Measurements from ENCODE around the gene FGD6.
"Not testable (repeated sequence)": the region's sequence is repeated elsewhere in the genome, so short reads cannot be mapped to it uniquely, and the experiment has no call there.

The FGD6 gene

DNA sequence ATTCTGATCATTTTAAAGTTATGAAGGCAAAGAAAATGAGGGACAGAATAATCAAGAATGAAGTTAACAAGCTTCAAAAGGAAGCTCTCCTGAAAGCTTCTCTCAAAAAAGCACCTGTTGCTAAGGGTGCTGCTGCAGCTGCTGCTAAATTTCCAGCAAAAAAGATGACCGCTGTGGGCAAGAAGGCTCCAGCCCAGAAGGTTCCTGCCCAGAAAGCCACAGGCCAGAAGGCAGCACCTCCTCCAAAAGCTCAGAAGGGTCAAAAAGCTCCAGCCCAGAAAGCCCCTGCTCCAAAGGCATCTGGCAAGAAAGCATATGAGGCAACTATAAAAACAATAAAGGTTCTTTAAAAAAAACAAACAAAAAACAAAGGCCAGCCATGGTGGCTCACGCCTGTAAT is 91.2 kb downstream of the FGD6 start:
- no peak for DNase-seq (ENCODE audit: low read depth)

DNA sequence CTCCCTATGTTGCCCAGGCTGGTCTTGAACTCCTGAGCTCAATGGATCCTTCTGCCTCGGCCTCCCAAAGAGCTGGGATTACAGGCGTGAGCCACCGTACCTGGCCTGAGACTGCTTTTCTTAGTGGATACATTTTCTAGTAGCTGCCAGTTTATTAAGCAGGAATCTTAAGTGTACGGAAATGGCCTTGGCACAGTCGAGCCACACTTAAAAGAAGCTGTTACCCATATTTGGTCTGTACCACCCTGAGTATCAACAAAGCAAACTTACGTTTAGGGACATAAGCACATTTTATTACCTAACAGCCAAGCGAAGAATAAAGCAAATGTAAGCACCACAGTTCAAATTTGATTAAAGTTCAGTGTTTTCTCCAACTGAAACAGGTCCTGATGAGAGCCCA is 93.2 kb downstream of the FGD6 start:
- DNase-seq (ENCODE audit: low read depth), result no peak

DNA sequence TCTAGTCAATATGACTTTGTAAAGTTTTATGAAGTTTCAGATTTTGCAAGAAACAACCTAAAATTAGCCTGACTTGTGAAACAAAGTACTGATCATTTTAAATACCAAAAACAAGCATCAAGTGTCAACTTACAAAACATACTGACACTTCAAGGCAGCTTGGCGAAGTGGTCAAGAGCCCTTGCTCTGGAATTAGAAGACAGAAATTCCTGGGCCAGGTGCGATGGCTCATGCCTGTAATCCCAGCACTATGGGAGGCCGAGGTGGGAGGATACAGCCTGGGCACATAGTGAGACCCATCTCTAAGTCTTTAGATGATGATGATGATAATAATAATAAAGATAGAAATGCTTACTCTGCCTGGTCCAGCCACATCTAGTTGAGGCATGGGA is 98.5 kb downstream of the FGD6 start:
- no peak for DNase-seq (ENCODE audit: low read depth)

DNA sequence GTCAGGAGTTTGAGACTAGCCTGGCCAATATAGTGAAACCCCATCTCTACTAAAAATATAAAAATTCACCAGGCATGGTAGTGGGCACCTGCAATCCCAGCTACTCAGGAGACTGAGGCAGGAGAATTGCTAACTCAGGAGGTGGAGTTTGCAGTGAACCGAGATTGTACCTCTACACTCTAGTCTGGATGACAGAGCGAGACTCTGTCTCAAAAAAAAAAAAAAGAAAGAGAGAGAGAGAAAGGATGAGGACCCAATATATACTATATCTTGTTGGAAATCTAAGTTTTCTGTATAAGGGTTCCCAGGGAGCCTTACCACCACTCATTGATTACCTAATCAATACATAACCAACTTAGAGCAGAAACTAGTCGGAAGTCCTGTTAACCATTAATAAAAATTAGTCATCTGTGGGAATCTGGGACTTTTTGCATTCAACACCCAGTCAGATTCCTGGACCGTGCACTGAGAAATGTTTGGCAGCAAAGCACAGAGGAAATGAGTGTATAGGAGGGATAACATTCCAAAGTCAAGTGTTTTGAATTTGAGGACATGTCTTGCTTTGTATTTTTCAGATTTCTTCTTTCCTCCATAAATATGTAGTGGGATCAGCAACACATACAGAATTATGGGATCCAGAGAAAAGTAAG is 99.0 kb downstream of the FGD6 start:
- no peak for DNase-seq (ENCODE audit: low read depth)

DNA sequence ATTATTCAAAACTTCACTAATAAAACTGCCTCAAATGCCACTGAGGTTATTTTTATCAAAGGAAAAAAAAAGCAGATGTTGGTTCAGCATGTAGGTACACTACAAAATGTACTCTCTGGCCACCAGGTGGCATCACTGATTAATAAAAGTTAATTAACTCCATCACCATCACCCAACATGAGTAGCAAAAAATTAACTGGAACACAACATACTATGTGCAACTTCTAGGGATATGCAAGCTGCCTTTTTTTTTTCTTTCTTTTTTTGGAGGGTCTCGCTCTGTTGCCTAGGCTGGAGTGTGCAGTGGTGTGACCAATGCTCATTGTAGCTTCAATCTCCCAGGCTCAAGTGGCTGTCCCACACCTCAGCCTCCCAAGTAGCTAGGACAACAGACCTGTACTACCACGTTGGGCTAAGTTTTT is 100.1 kb downstream of the FGD6 start:
- DNase-seq (ENCODE audit: low read depth), result no peak

DNA sequence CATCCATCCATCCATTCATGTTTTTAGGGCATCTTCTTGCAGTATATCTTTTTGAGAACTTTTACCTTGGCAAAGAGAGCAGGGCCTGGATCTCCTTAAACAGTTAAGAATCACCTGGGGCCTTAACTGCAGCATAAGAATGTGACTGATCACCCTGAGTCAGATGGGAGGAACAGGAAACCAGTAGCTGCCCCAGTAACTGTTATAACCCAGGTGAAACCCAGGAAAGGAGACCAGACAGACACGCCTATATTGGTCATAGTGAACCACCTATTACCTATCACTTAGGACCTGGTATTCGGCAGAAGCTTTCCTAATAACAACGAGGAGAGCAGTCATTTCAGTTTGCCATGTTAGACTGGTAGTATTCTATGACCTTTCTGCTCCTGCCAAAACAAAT is 100.5 kb downstream of the FGD6 start:
- no peak for DNase-seq (ENCODE audit: low read depth)

DNA sequence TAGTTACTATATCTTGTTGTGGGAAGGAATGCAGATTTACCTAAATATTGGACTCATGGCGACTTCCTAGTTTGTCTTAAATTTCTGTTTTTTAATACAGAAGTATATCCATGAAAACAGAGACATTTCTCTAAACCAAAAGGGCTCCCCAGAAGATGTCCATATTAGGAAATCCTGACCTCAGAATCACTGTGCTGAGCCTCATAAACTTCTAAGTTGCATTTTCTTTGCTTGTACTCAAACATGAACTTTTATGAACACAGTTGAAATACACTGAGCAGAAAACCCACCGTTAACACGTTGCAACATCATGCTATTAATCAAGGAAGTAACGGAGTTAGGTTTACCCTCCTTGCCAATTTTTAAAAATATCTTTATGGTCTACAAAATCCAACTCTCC is 100.9 kb downstream of the FGD6 start:
- no peak for DNase-seq (ENCODE audit: low read depth)

DNA sequence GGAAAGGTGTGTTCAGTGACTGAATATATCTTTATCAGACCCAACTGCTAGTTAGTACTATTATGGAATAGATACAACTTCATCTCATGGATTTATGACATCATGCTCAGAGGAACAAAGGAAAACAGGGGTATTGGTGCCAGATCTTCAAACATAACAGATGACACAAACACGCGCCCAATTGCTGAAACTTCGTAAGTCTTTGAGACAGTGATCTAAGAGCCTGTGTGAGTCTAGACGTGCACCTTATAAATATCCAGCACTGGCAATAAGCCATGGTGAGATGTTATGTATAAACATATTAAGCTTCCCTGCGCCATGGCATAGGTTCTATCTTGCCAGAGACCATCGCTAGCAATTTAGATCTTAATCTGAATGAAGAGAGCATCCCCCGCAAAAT is 101.6 kb downstream of the FGD6 start:
- DNase-seq (ENCODE audit: low read depth), result no peak

DNA sequence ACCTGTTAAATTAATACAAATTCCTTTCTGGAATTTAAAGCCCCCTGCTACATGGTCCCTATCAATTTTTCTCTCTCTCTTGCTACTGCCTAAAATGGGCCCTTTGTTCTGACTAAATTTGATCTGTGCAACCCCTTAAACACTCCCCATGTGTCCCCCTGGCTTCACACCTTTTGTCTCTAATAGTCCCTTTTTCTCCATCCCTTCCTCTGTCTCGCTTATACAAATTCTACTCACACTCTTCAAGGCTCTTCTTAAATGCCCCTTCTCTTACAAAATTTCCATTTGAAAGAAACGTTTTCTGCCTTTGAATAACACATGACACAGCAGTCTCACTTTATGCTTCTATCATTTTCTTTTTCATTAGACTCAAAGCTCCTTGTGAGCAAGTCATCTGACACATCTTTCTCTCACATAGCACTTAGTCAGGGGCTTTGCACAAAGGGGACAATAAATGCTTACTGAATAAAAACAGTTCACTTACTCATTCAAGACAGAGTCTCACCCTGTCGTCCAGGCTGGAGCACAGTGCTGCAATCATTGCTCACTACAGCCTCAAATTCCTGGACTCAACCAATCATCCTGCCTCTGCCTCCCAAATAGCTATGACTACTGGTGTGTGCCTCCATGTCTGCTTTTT is 102.4 kb downstream of the FGD6 start:
- DNase-seq (ENCODE audit: low read depth), result no peak

DNA sequence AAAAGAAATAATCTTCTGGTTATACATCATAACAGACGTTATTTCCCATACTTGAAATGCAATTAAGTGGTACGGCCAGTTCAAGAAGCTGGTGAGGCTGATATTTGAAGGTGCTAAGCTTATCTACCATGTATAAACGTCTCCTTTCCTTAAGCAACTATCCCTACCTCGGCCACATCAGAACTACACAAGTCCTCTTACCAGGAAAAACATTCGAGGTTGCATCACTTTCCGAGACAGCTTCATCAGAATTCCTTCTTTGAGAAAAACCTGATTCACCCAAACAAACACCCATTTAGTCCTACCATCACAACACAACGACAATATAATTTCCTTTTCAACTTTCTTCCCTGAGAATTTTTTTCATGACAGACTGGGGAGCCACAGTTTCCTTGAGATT is 109.9 kb downstream of the FGD6 start:
- DNase-seq (ENCODE audit: low read depth), result no peak

DNA sequence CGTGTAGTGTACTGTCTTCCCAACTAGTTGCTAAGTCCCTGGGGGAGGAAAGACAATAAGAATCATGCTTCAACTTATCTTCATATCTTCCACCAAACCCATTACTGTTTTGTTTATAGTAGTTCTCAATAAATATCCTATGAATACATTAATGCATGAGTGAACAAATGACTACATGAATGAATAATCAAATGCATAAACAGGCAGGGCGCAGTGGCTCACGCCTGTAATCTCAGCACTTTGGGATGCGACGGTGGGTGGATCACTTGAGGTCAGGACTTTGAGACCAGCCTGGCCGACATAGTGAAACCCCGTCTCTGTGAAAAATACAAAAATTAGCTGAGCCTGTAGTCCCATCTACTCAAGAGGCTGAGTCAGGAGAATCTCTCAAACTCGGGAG is 111.7 kb downstream of the FGD6 start:
- no peak for DNase-seq (ENCODE audit: low read depth)

DNA sequence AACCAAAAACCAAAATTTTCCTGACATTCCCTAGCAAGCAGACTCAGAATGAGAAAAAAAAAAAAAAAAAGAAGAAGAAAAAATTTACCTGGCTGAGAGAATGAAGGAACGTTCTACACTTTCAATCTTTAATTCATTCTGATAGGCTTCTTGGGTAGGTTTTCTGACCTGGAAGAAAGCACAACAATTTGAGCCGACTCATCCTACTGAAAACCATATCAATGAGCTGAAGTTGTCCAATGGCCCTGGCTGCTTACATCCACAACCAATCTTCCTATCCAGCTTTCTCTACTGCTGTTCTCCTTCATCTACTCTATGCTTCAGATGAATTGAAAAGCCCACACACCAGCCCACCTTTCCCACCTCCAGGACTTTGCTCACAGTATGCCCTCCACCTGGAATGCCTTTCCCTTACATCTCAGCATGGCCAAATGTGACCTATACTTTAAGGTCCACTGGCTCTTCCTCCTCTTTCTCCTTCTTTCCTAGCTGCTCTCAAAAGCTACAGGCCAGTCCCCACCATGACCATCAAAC is 112.3 kb downstream of the FGD6 start:
- no peak for DNase-seq (ENCODE audit: low read depth)

DNA sequence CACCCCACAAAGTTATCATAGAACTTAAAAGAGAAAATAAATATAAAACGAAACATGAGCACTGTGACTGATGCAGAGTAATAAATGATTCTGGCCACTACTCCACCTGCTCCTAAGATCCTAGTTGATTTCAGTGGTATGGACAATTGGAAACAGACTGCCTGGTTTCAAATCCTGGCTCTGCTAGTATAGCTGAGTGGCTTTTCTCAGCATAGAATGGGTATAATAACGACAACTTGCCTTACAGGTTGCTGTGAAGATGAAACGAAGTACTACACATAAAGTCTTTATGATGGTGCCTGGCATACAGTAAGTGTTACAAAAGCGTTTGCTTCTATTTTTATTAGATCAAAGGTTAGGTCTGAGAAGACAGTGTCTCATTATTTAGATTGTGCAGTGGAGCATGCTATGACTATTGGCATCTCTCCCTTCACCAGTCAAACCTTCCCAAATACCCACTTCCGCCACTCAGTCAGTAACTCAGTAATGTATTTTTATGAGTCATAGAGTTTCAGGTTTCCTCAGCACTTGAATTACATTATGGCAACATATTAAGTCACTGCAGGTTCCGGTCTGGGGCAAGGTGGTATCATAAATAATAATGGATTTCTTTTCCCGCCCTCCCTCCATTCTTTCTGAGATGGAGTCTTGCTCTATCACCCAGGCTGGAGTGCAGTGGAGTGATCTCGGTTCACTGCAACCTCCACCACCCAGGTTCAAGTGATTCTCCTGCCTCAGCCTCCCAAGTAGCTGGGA is 114.2 kb downstream of the FGD6 start:
- DNase-seq (ENCODE audit: low read depth), result no peak

DNA sequence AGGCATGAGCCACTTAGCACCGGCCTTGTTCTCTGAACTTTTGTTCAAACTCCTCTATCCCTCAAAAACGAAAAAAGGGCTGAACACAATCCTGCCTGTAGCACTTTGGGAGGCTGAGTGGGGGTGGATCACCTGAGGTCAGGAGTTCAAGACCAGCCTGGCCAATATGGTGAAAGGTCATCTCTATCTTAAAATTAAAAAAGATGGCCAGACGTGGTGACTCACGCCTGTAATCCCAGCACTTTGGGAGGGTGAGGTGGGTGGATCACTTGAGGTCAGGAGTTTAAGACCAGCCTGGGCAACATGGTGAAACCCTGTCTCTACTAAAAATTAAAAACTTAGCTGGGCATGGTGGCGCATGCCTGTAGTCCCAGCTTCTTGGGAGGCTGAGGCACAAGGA is 115.3 kb downstream of the FGD6 start:
- DNase-seq (ENCODE audit: low read depth), result not testable (repeated sequence)

DNA sequence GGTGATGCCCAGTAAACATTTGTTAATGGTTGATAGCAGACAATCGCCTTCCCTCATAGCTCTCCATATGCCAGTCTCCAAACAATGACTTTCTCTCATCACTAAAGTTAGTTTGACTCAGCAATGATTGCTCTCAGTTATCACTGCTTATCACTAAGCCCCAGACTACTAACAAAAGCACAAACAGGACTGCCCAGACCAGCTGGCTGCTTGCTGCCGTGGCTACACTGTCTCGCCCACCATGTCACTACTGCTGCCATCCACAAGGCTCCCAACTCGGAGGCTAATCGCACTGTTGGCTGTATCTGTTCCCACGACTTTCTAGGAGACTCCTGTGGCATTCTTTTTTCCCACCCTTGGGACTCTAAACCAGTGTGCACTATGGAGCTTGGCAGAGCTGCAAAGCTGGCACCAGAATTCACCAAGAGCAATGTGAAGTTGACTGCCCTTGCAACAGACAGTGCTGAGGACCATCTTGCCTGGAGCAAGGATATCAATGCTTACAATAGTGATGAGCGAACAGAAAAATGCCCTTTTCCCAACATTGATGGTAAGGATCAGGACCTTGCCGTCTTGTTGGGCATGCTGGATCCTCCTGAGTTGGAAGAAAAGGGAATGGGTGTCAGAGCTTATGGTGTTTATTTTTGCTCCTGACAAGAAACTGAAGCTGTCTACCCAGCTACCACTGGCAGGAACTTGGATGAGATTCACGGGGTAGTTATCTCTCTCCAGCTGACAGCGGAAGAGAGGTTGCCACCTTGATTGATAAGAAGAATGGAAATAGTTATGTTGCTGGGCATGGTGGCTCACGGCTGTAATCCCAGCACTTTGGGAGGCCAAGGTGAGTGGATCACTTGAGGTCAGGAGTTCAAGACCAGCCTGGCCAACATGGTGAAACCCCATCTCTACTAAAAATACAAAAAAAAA is 116.7 kb downstream of the FGD6 start:
- DNase-seq (ENCODE audit: low read depth), result no peak

DNA sequence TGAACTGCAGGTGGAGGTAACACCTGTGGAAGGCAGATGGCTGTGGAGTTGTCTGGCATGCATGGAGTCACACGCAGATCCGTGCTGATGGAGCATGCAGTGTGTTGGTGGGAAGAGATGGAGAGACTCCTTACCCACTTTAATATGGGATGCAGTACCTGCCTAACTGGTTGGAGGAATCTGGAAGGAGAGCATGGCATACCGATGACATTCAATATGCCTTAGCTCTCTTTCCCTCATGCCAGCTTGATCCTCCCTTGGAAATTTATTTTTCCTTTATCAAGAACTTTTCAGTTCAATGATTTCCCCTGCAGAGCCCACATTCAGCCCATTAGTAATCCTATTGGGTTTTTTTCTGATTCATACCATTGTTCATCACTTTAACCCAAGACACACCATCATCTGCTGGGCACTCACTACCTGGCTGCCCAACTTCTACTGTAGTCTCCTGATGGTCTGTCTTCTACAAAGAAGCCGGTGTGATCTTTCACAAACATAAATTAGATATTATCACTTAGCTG is 117.9 kb downstream of the FGD6 start:
- no peak for DNase-seq (ENCODE audit: low read depth)

DNA sequence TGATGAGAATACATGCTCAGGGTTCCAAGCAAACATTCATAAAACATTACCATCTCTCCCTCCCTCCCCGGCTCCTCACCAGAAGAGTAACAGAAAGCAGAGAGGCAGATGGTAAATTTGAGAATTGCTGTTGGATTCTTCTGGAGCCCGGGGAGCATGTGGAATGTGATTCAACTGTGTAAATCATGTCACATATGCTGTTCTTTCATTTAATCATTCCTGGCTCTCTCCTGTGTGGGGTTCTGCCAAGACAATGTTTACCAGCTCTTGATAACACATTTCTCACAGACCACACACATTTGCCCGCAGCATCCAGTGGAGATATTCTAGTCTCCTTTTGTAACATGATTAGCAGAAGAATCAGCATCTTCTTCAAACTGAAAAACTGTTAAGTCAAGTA is 120.4 kb downstream of the FGD6 start:
- DNase-seq (ENCODE audit: low read depth), result no peak

DNA sequence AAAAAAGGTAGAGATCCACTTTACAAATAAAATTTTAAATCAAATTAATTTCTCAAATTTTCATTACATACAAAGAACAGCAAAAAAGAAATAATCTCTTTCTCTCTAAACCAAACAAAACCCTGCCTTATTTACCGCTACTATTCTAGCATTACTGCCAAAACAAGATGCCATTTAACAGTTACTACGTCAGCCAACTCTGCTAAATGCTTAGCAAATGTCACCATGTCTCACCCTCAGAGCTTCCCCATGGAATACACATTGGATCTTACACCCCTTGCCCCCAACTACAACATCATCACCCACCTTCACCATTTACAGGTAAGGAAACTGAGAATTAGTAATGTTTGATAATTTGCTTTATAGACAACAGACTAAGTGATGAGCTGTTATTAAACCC is 120.9 kb downstream of the FGD6 start:
- no peak for DNase-seq (ENCODE audit: low read depth)

DNA sequence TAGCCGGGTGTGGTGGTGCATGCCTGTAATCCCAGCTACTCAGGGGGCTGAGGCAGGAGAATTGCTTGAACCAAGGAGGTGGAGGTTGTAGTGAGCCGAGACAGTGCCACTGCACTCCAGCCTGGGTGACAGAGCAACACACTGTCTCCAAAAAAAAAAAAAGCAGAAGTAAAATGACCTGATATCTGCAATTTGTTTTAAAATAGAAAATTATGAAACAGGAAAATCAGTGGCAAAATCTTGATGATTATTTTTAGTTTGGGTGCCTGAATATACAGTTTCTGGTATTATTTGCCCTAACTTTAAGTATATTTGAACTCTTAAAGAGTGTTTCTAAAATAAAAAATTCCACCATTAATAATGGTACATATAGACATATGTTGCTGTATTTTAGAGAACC is 121.4 kb downstream of the FGD6 start:
- not testable (repeated sequence) for DNase-seq (ENCODE audit: low read depth)

DNA sequence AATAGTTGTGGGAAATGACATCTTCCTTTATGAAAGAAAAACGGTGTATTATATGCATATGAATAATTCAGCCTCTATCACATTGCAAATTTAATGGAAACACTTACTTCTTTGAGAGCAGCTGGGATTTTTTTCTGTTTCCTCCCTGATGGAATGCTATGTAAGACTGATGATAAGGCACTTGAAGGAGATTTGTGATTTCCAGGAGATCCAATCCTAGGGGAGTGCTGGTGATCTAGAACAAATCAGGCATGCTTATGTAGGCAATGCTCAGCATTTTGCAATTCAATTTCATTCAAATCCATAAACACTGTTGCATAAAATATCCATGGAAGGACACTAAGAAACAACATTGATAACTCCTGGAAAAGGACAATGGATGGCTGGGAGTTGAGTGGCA is 127.8 kb downstream of the FGD6 start:
- DNase-seq (ENCODE audit: low read depth), result no peak

DNA sequence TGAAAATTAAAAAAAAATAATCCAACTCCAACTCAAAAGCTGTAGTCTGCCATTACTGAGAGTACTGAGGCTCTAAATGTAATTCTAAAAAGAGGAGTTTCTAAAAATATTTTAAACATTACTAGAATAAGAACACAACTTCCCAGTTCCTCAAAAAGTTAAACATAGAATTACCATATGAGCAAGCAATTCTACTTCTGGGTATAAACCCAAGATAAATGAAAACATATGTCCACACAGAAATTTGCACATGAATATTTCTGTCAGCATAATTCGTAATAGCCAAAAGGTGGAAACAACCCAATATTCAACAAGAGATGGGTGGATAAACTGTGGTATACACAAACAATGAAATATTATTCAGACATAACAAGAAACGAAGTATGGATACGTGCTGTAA is 128.9 kb downstream of the FGD6 start:
- no peak for DNase-seq (ENCODE audit: low read depth)

DNA sequence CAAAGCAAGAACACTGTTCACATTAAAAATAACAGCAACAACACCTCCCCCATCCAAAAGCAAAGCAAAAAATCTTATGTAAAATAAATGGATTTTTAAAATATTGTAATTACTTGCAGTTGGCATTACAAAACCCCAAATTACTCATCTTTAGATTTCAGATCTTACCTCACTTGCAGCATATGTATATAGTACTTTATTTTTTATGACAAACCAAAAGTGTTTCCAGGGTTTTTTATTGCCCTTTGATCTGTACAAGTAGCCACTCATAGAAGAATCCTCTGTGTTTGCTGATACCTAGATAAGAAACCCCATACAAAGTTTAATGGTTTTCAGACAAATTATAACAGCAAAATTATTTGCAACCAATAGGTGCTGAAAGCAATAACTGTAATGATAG is 131.7 kb downstream of the FGD6 start:
- DNase-seq (ENCODE audit: low read depth), result no peak
